AG09319 (cell line): ENCODE data around the gene LCE1E.

Experiments
- DNase-seq: peaks from one replicate; pipeline ENCODE4 v3.0.0-alpha.2; 2010; ENCODE audit warnings: low read depth; ENCODE audit errors: extremely low read depth
- CTCF ChIP-seq: IDR thresholded peaks from 2 replicates; pipeline ENCODE4 v1.5.1; 2011; ENCODE audit warnings: low read depth, mild to moderate bottlenecking, inconsistent platforms, low read length, moderate library complexity

LCE1E gene

GRCh38 chr1:152747831-152748230 lies 38.2 kb upstream of the LCE1E start:
- no peak for DNase-seq
- no peak for TF ChIP-seq CTCF

GRCh38 chr1:152752225-152752624 lies 33.8 kb upstream of the LCE1E start:
- no peak for DNase-seq
- TF ChIP-seq CTCF = no peak

GRCh38 chr1:152753586-152753985 lies 32.5 kb upstream of the LCE1E start:
- no peak for TF ChIP-seq CTCF
- no peak for DNase-seq

DNA sequence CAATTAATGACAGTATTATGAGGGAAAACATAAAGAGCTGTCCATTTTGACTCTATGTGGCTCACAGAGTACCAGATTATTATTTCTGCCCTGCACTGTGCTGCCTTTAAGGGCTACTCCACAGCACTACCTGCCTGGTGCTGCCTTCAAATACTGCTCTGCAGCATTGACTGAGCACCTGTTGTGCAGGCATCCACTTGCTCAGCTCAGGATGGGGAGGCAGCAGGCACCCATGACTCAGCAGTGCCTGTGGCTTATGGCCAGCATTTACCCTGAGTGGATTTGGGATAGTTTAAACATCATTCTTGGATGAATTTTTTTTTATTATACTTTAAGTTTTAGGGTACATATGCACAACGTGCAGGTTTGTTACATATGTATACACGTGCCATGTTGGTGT lies 29.2 kb upstream of the LCE1E start:
- DNase-seq = no peak
- no peak for TF ChIP-seq CTCF

- TF ChIP-seq CTCF = no peak
- DNase-seq = no peak
Observed at GRCh38 chr1:152757747-152758146, 28.3 kb upstream of the LCE1E start, which contains the start of gene KPRP. TSS of gene KPRP (plus strand) at chr1:152758025. CDS start at chr1:152759589, 1,564 bp downstream.

DNA sequence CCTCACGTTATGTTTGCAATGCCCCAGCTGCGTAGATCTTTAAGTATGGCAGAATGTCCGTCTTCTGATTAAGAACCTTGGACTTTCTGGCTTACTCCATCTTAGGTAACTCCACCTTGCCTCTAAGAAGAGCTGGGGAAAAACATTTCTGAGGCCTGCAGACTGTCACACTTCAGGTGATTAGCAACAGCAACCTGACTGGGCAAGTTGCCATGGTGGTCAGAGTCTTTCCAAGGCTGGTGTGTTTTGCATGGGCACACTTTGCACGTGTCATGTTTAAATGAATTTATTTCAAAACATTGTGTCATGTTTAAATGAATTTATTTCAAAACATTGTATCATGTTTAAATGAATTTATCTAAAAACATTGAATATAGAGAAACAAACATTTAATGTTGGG lies 27.4 kb upstream of the LCE1E start:
- no peak for DNase-seq
- TF ChIP-seq CTCF = no peak

DNA sequence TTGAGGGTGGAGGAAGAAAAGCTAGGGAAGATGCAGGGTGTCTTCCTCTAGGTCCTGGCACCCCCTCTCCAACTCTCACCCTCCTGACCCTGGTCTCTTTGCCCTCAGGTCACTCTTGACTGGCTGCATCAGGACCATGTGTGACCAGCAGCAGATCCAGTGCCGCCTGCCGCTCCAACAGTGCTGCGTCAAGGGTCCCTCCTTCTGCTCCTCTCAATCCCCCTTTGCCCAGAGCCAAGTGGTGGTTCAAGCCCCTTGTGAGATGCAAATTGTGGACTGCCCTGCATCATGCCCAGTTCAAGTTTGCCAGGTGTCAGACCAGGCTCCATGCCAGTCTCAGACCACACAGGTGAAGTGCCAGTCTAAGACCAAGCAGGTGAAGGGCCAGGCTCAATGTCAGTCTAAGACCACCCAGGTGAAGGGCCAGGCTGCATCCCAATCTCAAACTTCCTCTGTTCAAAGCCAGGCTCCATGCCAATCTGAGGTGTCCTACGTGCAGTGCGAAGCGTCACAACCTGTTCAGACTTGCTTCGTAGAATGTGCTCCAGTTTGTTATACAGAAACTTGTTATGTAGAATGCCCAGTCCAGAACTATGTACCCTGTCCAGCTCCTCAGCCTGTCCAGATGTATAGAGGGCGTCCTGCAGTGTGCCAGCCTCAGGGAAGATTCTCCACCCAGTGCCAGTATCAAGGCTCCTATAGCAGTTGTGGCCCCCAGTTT lies 26.4 kb upstream of the LCE1E start:
- no peak for DNase-seq
- no peak for TF ChIP-seq CTCF
